ENCODE results near the gene NFAM1.

The NFAM1 gene

DNA sequence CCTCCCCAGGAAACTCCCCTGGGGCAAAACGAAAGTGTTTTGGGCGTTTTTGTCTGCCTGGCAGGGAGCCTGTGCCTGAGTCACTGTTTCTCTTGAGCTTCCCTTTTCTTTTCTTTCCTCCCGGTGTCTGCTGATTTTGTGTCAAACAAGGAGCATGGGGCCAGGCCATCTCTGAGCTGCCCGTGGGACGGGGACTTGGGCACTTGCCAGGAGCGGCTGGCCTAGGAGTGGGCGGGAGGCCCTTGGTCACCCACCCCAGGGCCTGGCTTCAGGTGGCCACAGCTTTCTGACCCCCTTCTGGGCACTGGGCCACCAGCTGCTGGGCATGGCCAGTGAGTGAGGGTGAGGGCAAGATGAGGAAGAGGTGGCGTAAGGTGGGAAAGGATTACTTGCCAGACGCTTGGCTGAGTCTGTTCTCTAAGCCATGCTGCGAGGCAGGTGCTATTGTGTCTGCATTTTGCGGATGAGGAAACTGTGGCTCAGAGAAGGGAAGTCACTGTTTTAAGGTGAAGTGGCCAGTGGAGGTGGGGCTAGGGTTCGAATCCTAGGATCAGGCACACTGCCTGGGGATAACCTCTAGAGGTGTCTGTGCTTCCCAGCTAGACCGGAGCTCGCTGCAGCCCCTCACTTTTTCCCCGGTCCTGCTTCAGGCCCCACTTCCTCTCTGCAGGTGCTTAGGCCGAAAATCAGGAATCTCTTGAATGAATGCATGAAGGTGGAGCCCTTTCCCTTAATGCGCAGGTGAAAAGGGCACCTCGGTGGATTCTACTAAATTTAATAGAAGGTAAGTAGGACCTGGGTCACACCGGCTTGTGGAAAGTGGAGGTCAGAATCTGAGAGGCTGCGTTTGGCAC lies 7.8 kb upstream of the NFAM1 start:
- no peak for DNase-seq (ENCODE audit: low spot score)

DNA sequence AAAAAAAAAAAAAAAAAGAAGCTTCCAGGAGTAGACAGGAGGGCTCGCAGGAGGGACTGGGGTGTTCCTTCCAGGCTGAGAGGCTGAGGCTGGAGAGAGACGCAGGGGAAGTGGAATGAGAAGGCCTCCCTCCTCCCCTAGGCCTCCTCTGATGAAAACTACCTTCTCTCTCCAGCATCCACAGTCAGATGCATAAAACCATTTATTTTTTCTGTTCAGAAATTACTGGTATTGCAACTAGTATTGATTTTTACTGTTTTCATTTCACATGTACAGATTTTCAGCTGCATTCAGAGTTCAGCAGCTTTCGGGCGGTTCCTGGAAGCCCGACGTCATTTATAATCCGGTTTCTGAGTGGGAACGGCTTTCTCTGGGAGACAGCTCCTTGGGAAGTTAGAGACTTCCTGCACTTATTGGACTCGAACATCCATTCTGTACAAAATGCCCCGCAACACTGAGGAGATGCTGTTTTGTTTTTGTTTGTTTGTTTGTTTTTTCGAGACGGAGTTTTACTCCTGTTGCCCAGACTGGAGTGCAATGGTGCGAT lies 6.9 kb upstream of the NFAM1 start:
- no peak for DNase-seq (ENCODE audit: low spot score)

DNA sequence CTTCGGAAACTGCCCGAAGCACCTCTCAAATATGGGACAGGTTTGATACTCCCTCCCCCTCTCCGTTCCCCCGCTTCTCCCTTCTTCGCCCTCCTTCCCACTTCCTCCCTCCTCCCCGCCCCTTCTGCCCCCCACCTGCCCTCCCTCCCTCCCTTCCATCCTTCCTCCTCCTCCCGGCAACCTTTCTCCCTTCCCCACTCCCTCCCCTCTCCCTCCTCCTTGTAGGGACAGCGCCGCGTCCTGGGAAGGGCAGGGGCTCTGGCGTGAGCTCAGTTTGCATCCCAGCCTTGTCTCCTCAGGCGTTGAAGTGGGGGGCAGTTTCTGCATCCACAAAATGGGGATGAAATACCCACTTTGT lies 6.1 kb upstream of the NFAM1 start:
- DNase-seq (ENCODE audit: low spot score): no peak

DNA sequence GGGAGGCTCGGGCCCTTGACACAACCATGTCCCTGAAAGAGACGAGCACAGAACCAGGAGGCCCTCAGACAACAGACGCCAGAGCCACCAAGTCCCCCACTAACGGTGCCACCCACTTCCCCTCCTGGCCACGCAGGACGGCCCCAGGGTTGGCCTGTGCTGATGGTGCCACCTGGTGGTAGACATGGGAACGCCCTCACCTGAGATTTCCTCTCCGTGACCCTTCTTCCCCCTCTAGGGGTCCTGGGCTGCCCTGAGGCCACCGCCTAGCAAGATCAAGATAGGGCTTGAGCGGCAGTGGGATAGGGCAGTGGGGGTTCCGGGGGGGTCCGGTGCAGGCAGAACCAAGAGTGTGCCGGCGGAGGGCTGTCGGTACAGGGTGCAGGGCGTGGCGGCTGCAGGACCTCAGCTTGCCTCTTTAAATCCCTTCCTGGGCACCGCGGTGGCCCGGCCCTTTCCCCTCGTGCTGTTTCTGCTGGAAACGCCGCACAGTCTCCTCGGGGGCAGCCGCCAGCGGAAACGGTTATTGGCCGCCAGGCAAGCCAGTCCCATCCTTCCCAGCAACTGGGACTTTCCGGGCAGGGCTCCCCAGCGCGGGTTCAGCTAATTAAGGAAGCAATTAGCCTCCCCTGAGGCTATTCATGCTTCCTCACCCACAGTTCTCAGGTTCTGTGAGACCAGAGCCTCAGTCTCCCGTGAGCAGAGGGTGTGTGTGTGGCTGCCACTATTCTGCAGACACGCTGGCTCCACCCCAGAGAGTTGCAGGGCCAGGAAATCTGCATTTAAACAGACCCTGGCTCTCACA lies 5.5 kb upstream of the NFAM1 start:
- peak; percentile 83 for DNase-seq (ENCODE audit: low spot score)

DNA sequence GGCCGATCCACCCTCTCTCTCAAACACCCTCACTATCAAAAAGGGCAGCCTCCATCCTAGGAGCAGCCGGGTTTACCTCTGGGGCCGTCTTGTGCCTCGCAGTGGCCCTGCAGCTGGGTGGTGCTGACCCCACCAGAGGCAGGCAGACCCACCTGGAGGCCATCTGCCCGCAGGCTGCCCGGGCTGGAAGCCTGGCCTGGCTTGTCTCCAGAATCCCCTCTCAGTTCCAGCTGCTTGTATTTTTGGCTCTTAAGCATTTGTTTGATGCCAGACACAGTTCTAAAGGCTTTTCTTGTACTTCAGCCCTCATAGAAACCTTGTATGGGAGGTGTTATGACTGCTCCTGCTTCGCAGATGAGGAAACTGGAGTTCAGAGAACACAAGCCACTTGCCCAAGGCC lies 4.2 kb upstream of the NFAM1 start:
- no peak for DNase-seq (ENCODE audit: low spot score)

DNA sequence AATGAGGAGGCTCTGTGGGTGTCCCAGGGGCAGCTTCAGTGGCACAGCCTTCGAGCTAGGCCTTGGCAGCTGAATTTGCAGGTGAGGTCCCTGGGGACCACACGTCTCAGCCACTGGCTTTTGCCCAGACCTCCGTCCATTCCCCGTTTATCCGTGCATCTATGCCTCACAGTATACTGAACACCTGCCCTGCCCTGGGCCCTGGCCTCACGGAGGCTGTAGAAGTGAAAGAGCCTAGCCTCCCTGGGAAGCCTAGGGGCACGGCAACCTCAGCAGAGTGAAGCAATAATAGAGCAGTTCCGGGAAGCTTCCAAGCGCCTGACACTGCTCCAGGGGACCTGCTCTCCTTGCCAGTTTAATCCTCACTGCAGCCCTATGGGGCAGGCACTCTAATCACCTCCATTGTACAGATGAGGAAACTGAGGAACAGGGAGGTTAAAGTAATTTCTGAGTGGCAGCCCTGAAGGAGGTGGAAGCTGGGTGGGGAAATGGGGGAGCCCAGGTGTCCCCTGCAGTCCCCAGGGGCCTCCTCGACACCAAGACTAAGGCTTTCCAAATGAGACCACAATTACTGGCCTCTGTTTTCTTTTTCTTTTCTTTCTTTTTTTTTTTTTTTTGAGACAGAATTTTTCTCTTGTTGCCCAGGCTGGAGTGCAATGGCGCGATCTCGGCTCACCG lies 2.7 kb upstream of the NFAM1 start:
- no peak for DNase-seq (ENCODE audit: low spot score)

GRCh38 chr22:42433754-42434682 lies 1.8 kb upstream of the NFAM1 start:
- DNase-seq (ENCODE audit: low spot score): no peak

DNA sequence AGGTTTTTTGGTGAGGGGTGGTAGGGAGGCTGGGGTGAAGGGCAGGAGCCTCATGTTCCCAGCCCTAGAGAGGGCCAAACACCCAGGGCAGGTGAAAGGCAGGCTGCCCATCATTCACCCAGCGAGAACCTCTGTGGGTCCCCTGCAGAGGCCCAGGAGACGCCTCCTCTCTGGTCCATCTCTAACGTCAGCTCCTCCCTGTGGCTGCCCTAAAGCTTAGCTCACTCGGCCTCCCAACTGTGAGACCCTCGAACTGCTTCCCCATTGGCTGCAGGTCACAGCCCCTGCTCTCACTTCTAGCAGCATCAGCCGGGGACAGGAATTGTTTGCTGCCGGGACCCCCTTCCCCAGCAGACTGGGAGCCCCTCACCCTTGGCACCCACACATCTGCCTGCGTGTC lies 615 bp upstream of the NFAM1 start:
- peak; percentile 53 for DNase-seq (ENCODE audit: low spot score)

DNA sequence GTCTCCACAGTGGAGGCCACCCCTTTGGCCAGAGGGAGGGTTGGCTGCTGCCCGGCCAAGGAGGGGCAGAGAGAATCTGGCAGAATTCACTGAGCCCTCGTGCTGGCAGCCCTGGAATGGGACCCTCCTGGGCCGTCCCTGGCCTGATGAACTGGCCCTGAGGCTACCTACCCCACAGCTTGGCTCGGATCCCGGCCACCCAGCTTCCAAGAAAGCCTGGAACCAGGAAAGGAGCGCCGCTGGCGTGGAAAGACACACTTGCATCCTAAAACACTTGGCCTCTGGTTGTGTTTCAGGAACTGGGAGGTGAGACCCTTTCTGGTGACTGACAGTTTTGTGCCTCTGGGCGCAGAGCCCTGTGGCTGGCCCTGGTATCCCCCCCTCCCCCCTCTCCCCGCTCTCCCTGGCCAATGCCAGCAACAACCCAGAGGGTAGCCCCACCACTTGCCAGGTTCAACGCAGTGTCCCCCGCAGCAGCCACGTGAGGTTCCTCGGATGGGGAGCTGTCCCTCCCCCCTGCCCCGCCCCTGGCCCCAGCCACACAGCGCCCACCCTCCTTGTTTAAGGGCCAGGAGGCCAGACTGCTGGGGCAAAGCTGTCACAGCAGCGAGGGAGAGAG lies 693 bp downstream of the NFAM1 start:
- DNase-seq (ENCODE audit: low spot score): no peak

GRCh38 chr22:42430528-42431125 lies 1.6 kb downstream of the NFAM1 start:
- DNase-seq (ENCODE audit: low spot score): no peak

DNA sequence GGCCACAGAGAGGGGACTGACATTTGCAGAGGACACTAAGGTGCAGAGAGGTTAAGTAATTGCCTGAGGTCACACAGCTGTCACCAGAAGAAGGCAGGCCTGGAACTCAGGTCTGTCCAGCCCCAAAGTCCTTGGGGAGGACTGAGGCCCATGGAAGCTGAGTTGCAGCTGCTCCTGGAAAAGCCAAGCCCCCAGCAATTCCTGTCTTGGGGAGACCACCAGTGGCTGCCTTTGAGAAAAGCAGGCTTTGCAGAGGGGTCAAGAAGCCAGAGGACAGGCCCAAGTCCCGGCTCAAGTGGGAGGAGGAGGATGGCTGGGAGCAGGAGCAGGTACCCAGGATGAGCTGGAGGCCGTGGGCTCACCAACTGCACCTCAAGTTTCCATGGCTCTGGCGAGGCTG lies 3.4 kb downstream of the NFAM1 start:
- no peak for DNase-seq (ENCODE audit: low spot score)

GRCh38 chr22:42428025-42428424 lies 4.2 kb downstream of the NFAM1 start:
- no peak for DNase-seq (ENCODE audit: low spot score)

GRCh38 chr22:42427167-42427566 lies 5.0 kb downstream of the NFAM1 start:
- no peak for DNase-seq (ENCODE audit: low spot score)

- no peak for DNase-seq (ENCODE audit: low spot score)
Measured at GRCh38 chr22:42425989-42426355, 6.2 kb downstream of the NFAM1 start.

DNA sequence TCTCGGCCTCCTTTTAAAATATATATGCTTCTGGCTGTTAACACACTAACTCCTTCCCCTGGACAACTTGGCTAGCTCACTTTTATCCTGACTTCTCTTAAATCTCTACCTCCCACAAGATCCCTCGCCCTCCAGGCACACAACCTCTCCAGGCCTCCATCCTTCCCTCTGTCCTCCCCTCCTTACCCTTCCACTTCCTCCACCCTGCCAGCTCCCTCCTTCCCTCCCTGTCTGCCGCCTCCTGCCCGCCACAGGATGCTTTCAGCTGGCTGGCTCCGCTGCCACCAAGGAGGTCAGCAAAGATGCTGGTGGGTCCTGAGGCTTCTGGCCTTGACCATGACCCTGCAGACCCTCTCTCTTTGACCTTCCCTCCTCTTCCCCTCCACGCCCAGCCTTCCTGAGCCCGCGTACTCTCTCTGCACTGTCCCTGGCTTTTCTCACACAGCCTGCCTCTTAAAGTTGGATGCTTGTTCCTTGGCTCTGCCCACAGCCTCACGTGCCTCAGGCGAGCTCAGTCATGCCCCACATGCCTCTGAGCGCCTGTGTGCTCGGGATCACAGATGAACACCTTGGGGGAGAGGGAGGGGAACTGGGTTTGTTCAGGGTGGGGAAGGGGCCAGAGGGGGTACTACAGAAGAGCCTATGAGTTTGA lies 6.7 kb downstream of the NFAM1 start:
- DNase-seq (ENCODE audit: low spot score): no peak

GRCh38 chr22:42419243-42419881 lies 12.8 kb downstream of the NFAM1 start:
- DNase-seq (ENCODE audit: low spot score): no peak

GRCh38 chr22:42418811-42419242 lies 13.4 kb downstream of the NFAM1 start:
- no peak for DNase-seq (ENCODE audit: low spot score)

GRCh38 chr22:42417645-42418305 lies 14.4 kb downstream of the NFAM1 start:
- DNase-seq (ENCODE audit: low spot score): no peak

- DNase-seq (ENCODE audit: low spot score): no peak
Measured at GRCh38 chr22:42416671-42417230, 15.5 kb downstream of the NFAM1 start.
